ENCODE measurements around the gene TRIM2. TPM values are rescaled to one million over a fixed set of nuclear protein-coding genes. Genes with fewer than 3 reads are reported as not detected.

TRIM2 gene
- total RNA-seq, 4 donors from 2014 or later, result 25.9 to 121 (median 45.6) TPM

- Histone ChIP-seq H3K4me3 (no peak overlapping the region), H3K36me3 (no peaks in the 10 kb centered on the region), H3K27ac (no peak overlapping the region), H3K4me1 (peaks cover 0 to 6% of the 10 kb centered on the region in 2 donors), H3K27me3 (no peaks in the 10 kb centered on the region), H3K9me3 (no peaks in the 10 kb centered on the region)
- DNase-seq, result no peak
- TF ChIP-seq CTCF (IDR thresholded peaks at IDR 0.05), result no peak
- no peak for TF ChIP-seq POLR2A (IDR thresholded peaks at IDR 0.05)
- intact Hi-C loops (cut with DNase I; ENCODE audit: low total_unique reads), result no loop called here
Measured at GRCh38 chr4:153239409-153239808, 35.2 kb downstream of the TRIM2 start.

- no peaks in the 10 kb centered on the region for H3K27me3 ChIP-seq
- no peak for TF ChIP-seq POLR2A (IDR thresholded peaks at IDR 0.05)
- TF ChIP-seq CTCF (IDR thresholded peaks at IDR 0.05), result no peak
- no peak overlapping the region for H3K4me3 ChIP-seq
- H3K27ac ChIP-seq, result no peak overlapping the region
- no peaks in the 10 kb centered on the region for H3K36me3 ChIP-seq
- no peak for DNase-seq
- H3K4me1 ChIP-seq, result no peaks in the 10 kb centered on the region
- no peaks in the 10 kb centered on the region for H3K9me3 ChIP-seq
- intact Hi-C loops (cut with DNase I; ENCODE audit: low total_unique reads), result no loop called here
Measured at GRCh38 chr4:153241295-153241694, 37.1 kb downstream of the TRIM2 start.

GRCh38 chr4:153241970-153242838 is 38.0 kb downstream of the TRIM2 start:
- intact Hi-C loops (cut with DNase I; ENCODE audit: low total_unique reads), result no loop called here
- TF ChIP-seq CTCF (IDR thresholded peaks at IDR 0.05), result no peak
- no peak for TF ChIP-seq POLR2A (IDR thresholded peaks at IDR 0.05)
- H3K27me3 ChIP-seq, result no peaks in the 10 kb centered on the region
- H3K9me3 ChIP-seq, result no peaks in the 10 kb centered on the region
- no peak for DNase-seq
- no peaks in the 10 kb centered on the region for H3K36me3 ChIP-seq
- H3K4me3 ChIP-seq, result no peak overlapping the region
- H3K4me1 ChIP-seq, result no peaks in the 10 kb centered on the region
- no peak overlapping the region for H3K27ac ChIP-seq

- intact Hi-C loops (cut with DNase I; ENCODE audit: low total_unique reads), result no loop called here
- Histone ChIP-seq H3K4me1 (no peaks in the 10 kb centered on the region), H3K36me3 (no peaks in the 10 kb centered on the region), H3K27me3 (no peaks in the 10 kb centered on the region), H3K9me3 (no peaks in the 10 kb centered on the region), H3K27ac (no peak overlapping the region), H3K4me3 (no peak overlapping the region)
- no peak for DNase-seq
- no peak for TF ChIP-seq CTCF (IDR thresholded peaks at IDR 0.05)
- TF ChIP-seq POLR2A (IDR thresholded peaks at IDR 0.05), result no peak
Measured at GRCh38 chr4:153242839-153243324, 38.6 kb downstream of the TRIM2 start.

GRCh38 chr4:153243468-153243867 is 39.2 kb downstream of the TRIM2 start:
- Histone ChIP-seq H3K9me3 (no peaks in the 10 kb centered on the region), H3K36me3 (no peaks in the 10 kb centered on the region), H3K4me3 (no peak overlapping the region), H3K27ac (no peak overlapping the region), H3K27me3 (no peaks in the 10 kb centered on the region), H3K4me1 (no peaks in the 10 kb centered on the region)
- intact Hi-C loops (cut with DNase I; ENCODE audit: low total_unique reads), result no loop called here
- DNase-seq, result no peak
- no peak for TF ChIP-seq POLR2A (IDR thresholded peaks at IDR 0.05)
- no peak for TF ChIP-seq CTCF (IDR thresholded peaks at IDR 0.05)

Data from uterus (tissue), 4 donors.